Measurements from ENCODE around the gene NDUFB4.

DNA sequence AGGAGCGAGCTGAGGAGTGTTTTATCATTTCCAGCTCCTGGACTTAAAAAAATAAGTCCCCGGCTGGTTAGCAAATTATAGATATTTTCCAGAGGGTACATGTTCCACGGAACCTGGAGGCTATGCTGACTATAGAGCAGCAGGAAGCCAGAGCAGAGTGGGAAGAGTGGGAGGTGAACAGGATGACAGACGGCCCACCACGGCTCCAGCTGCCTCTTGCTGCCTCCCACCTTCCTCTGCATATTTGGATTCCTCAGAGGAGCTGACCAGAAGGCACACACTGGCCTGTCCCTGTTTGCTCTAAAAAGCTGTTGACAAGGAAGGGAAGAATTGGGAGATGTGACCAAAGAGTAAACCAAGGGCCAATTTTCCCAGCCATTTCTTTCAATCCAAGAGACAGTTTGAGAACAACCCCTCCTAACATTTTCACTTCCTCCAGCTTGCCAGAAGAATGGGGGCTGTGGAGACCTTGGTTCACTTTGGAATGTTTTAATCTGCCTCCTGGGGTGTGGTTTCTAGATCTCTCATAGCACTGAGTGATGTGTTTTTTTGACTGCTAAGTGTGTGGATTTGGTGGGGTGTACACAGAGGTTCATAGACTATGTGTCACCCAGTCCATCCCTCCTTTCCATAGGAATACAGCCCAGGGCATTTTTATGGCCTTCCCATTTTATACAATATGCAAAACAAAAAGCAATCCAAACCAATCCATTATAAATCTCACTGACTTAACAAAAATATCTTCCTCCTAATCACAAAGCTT, 49.1 kb downstream of the NDUFB4 start:
- TF ChIP-seq, protein P1, sequence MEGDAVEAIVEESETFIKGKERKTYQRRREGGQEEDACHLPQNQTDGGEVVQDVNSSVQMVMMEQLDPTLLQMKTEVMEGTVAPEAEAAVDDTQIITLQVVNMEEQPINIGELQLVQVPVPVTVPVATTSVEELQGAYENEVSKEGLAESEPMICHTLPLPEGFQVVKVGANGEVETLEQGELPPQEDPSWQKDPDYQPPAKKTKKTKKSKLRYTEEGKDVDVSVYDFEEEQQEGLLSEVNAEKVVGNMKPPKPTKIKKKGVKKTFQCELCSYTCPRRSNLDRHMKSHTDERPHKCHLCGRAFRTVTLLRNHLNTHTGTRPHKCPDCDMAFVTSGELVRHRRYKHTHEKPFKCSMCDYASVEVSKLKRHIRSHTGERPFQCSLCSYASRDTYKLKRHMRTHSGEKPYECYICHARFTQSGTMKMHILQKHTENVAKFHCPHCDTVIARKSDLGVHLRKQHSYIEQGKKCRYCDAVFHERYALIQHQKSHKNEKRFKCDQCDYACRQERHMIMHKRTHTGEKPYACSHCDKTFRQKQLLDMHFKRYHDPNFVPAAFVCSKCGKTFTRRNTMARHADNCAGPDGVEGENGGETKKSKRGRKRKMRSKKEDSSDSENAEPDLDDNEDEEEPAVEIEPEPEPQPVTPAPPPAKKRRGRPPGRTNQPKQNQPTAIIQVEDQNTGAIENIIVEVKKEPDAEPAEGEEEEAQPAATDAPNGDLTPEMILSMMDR (IDR thresholded peaks at IDR 0.05): no peak
- TF ChIP-seq POLR2A (IDR thresholded peaks at IDR 0.05): no peak
